NCI-H128 (cell line): Measurements from ENCODE around the gene TEAD4.

Experiments used
- DNase-seq: peaks from one replicate; lab custom pipeline; 2025; ENCODE audit not compliant: unreplicated experiment; lab: John Stamatoyannopoulos, UW

Gene TEAD4

GRCh38 chr12:2999265-2999841 lies 40.2 kb downstream of the TEAD4 start:
- no peak for DNase-seq

- DNase-seq = no peak
Measured at GRCh38 chr12:3000548-3001275, 41.5 kb downstream of the TEAD4 start.

GRCh38 chr12:3002646-3003045 lies 43.4 kb downstream of the TEAD4 start:
- no peak for DNase-seq

DNA sequence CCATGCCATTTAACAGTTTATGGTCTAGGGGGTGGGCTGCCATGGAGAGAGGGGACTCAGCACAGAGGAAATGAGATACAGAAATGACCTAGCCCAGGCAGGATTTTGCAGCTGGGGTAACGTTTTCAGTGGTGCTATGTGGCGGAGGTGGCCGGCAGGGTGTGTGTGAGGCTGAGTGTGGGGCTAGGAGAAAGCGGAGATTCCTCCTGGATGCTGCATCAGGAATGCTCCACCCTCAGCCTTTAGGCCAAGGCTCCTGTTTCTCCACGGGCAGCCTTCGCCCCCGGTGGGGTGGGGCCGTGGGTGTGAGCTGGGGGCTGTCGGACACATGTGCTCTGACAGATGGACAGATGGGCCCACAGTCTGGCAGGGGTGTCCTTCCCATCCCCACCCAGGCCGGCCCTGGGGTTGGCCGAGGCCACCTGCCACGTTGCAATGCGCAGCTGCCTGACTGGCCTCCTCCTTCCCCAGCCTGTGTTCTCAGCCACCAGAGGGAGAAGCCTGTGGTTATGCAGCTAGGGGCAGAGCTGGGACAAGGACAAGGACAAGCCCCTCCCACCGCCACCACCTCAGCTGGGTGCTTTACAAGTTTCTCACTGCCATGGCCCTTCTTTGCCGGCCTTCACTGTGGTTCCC lies 44.3 kb downstream of the TEAD4 start:
- DNase-seq = no peak

DNA sequence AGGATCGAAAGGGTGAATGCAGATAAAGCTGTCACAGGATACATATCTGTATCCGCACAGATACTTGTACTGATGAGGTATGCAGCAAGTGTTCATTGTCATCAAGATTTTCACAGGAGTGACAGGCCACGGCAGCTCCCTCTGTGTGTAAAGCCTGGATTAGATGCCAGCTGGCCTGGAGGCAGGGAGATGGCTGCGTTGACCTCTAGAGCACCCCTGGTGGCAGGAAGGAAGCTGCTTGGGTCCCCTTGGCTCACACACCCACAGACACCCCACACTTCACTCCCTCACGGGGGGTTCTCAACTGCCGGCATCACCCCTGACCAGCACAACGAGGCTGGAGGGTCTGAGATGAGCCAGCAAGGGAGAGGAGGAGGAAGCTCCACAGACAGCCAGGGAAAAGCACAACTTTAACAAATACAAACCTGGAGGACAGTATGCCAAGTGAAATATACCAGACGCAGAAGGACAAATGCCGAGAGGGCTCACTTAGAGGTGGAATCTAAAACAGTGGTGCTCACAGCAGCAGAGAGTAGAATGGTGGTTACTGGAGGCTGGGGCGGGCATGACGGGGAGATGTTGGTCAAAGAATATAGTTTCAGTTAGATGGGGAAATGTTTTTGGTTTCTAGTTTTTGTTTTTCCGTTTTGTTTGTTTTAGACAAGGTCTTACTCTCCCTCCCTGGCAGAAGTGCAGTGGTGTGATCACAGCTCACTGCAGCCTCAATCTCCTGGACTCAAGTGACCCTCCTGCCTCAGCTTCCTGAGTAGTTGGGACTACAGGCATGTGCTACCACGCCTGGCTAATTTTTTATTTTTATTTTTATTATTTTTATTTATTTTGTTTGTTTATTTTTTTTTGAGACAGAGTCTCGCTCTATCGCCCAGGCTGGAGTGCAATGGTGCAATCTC lies 45.7 kb downstream of the TEAD4 start:
- DNase-seq = no peak

- DNase-seq = no peak
Measured at GRCh38 chr12:3005736-3006135, 46.5 kb downstream of the TEAD4 start.

GRCh38 chr12:3009780-3010179 lies 50.6 kb downstream of the TEAD4 start:
- DNase-seq = no peak

GRCh38 chr12:3010214-3010930 lies 51.2 kb downstream of the TEAD4 start:
- no peak for DNase-seq

GRCh38 chr12:3012786-3013185 lies 53.6 kb downstream of the TEAD4 start:
- DNase-seq = no peak

DNA sequence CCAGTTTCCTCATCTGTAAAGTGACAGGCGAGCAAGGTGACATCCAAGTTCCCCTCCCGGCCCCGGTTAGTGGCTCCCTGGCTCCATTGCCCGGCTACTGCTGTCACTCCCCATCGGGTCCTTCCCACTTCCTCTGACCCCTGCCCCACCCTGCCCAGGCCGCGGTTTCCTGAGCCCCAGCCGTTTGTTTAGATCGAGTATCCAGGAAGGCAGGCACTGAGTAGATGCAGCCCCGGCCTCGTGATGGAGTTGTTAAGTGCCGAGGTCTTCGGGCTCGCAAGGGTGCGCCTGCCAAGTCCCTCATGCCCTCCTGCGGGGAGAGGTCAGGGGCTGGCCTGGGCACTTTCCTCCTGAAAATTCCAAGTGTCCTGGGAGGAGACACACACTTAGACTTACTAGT lies 55.4 kb downstream of the TEAD4 start:
- no peak for DNase-seq

GRCh38 chr12:3015356-3015755 lies 56.2 kb downstream of the TEAD4 start:
- DNase-seq = no peak

DNA sequence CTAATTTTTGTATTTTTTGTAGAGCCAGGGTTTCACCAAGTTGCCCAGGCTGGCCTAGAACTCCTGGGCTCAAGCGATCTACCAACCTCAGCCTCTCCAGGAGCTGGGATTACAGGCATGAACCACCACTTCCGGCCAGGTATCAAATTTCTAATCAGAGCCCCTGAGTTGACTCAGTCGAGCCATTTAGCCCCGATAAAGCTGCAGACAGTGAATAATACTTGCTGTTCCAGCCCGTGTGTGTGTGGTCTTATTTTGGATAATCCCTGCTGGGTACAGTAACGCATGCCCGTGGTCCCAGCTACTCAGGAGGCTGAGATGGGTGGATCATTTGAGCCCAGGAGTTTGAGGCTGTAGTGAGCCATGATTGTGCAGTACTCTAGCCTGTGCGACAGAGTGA lies 57.0 kb downstream of the TEAD4 start:
- DNase-seq = no peak

- DNase-seq = no peak
Measured at GRCh38 chr12:3017281-3017680, 58.1 kb downstream of the TEAD4 start.

GRCh38 chr12:3018284-3019004 lies 59.2 kb downstream of the TEAD4 start:
- DNase-seq = no peak

GRCh38 chr12:3019005-3019680 lies 59.9 kb downstream of the TEAD4 start:
- no peak for DNase-seq

DNA sequence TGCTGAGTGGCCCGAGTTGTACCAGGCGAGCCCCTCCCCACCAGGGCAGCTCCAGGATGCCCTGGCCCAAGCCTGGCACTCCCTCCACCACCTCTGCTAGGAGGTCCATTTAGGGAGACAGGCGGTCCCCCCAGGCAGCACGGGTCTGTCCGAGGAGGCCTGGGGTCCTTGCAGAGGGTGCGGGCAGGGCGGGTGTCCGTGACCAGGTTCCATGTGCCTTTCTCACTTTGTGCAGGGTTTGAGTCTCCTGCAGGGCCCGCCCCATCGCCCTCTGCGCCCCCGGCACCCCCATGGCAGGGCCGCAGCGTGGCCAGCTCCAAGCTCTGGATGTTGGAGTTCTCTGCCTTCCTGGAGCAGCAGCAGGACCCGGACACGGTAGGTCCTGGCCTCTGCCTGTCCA lies 61.2 kb downstream of the TEAD4 start:
- DNase-seq = no peak

- no peak for DNase-seq
Measured at GRCh38 chr12:3020850-3021435, 61.7 kb downstream of the TEAD4 start.

- DNase-seq = no peak
Measured at GRCh38 chr12:3022411-3022810, 63.2 kb downstream of the TEAD4 start.

DNA sequence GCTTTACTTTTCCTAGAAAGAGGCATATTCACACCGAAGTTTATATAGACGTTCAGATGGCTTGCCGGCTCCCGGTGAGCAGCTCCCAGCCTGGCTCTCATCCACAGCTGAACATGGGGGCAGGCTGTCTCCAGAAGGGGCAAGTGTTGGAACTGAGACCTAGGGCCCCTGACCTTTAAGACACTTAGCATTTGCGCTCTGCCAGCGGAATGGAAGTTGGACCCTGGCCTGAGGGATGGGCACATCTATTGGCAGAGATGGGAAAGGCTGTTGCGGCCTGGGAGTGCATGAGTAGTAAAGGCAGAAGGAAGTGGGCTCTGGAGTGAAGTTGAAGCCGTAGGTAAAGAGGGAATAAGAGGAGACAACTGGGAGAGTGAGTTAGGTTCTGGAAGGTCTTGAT lies 63.8 kb downstream of the TEAD4 start:
- no peak for DNase-seq
